B cell (primary cell): ENCODE data around the gene KCNIP1. TPM values are rescaled to one million over a fixed set of nuclear protein-coding genes. Genes with fewer than 3 reads are reported as not detected.

Experiments used
- ATAC-seq: fragments of 200-7000 bp; cut with Tn5 transposase; one replicate; pipeline ENCODE4 v1.10.0; 2021; ENCODE audit warnings: low read depth, mild to moderate bottlenecking, moderate number of reproducible peaks, moderate library complexity
- CTCF ChIA-PET: fragments of 350-600 bp; sonication (Branson Sonifier 250); formaldehyde crosslinking; loops from one replicate; lab custom pipeline; 2021; ENCODE audit warnings: antibody characterized with exemption, inconsistent platforms; lab: Charles Lee
- POLR2A ChIA-PET: fragments of 350-600 bp; sonication (Branson Sonifier 250); formaldehyde crosslinking; loops from one replicate; lab custom pipeline; 2021; ENCODE audit warnings: antibody characterized with exemption; lab: Charles Lee
- DNase-seq: peaks from one replicate; pipeline ENCODE4 v3.0.0; 2013
- H2AFZ ChIP-seq: 2 replicates; pipeline ENCODE4 v1.6.1; 2012; ENCODE audit warnings: mild to moderate bottlenecking, low read depth, low read length; ENCODE audit not compliant: insufficient read depth, poor library complexity, severe bottlenecking
- H3K27ac ChIP-seq, 2 donors: 1 replicate in 1 of 2; 2 replicates in 1 of 2; pipeline ENCODE4 v1.5.1; 2012 to 2013; ENCODE audit warnings: low read length in 2 of 2, mild to moderate bottlenecking in 2 of 2, moderate library complexity in 1 of 2
- H3K27me3 ChIP-seq, 4 experiments: fragments of 200-600 bp in 1 of 4; sonication (generic) in 1 of 4; replicated peaks in 1 of 4; 1 replicate in 2 of 4; 2 replicates in 2 of 4; pipeline versions ENCODE4 v1.6.1 to v1.7.0; 2013 to 2016; ENCODE audit warnings: low read length in 3 of 4, mild to moderate bottlenecking in 2 of 4, mixed read lengths in 1 of 4, moderate library complexity in 1 of 4; ENCODE audit not compliant: insufficient read depth in 4 of 4, control insufficient read depth in 3 of 4; ENCODE audit errors: control extremely low read depth in 1 of 4
- H3K36me3 ChIP-seq, 2 experiments: replicated peaks in 1 of 2; 1 replicate in 1 of 2; 2 replicates in 1 of 2; pipeline versions ENCODE4 v1.6.1 to v1.7.1; 2013; ENCODE audit warnings: low read length in 1 of 2; ENCODE audit not compliant: insufficient read depth in 2 of 2, control insufficient read depth in 1 of 2; ENCODE audit errors: control extremely low read depth in 1 of 2, extremely low read depth in 1 of 2
- H3K4me1 ChIP-seq, 2 donors: fragments of 200-600 bp in 1 of 2; sonication (generic) in 1 of 2; 1 replicate in 1 of 2; 2 replicates in 1 of 2; pipeline versions ENCODE4 v1.5.1 to v1.6.1; 2013 to 2017; ENCODE audit warnings: low read length in 2 of 2; ENCODE audit not compliant: control insufficient read depth in 2 of 2, insufficient read depth in 2 of 2
- H3K4me2 ChIP-seq: replicated peaks from 2 replicates; pipeline ENCODE3; 2012; ENCODE audit warnings: mild to moderate bottlenecking, low read depth, low read length; ENCODE audit not compliant: poor library complexity, severe bottlenecking
- H3K4me3 ChIP-seq, 5 experiments: fragments of 200-600 bp in 1 of 5; sonication (generic) in 1 of 5; 1 replicate in 3 of 5; 2 replicates in 2 of 5; pipeline versions ENCODE4 v1.5.1 to v1.7.0; 2011 to 2016; ENCODE audit warnings: low read length in 4 of 5, mild to moderate bottlenecking in 4 of 5, low read depth in 2 of 5, control low read depth in 1 of 5, moderate library complexity in 1 of 5; ENCODE audit not compliant: insufficient read depth in 1 of 5; ENCODE audit errors: control extremely low read depth in 1 of 5, extremely low read depth in 1 of 5
- H3K79me2 ChIP-seq: fragments of 200-600 bp; sonication (generic); one replicate; pipeline ENCODE4 v1.6.0; 2016; ENCODE audit warnings: low read length; ENCODE audit not compliant: control insufficient read depth, insufficient read depth
- H3K9ac ChIP-seq: fragments of 200-600 bp; sonication (generic); 2 replicates; pipeline ENCODE4 v1.6.1; 2017; ENCODE audit warnings: mild to moderate bottlenecking, low read length, moderate library complexity
- H3K9me3 ChIP-seq, 3 donors: one replicate each; pipeline versions ENCODE4 v1.6.1 to v1.7.1; 2013; ENCODE audit warnings: low read length in 2 of 3; ENCODE audit not compliant: control insufficient read depth in 2 of 3, insufficient read depth in 1 of 3; ENCODE audit errors: control extremely low read depth in 1 of 3
- H4K20me1 ChIP-seq: 2 replicates; pipeline ENCODE4 v1.6.0; 2012; ENCODE audit warnings: mild to moderate bottlenecking, low read length; ENCODE audit not compliant: insufficient read depth, control insufficient read depth, poor library complexity, severe bottlenecking
- H3K27ac Mint-ChIP-seq: one replicate; pipeline ENCODE4 v1.8.0; 2021; ENCODE audit warnings: mixed read lengths
- H3K27me3 Mint-ChIP-seq: one replicate; pipeline ENCODE4 v1.8.0; 2021; ENCODE audit warnings: mixed read lengths
- H3K4me1 Mint-ChIP-seq: one replicate; pipeline ENCODE4 v1.8.0; 2021; ENCODE audit warnings: mixed read lengths
- H3K4me3 Mint-ChIP-seq: one replicate; pipeline ENCODE4 v1.8.0; 2021; ENCODE audit warnings: mixed read lengths
- H3K9me3 Mint-ChIP-seq: one replicate; pipeline ENCODE4 v1.8.0; 2022; ENCODE audit warnings: mixed read lengths; ENCODE audit not compliant: insufficient read depth
- CTCF ChIP-seq: fragments of 200-600 bp; IDR thresholded peaks from one replicate; pipeline ENCODE4 v1.8.0; 2022; ENCODE audit warnings: antibody characterized with exemption, mild to moderate bottlenecking
- EZH2 ChIP-seq: IDR thresholded peaks from 2 replicates; pipeline ENCODE4 v1.6.1; 2012; ENCODE audit warnings: borderline replicate concordance, low read depth, mild to moderate bottlenecking, moderate library complexity, low read length; ENCODE audit not compliant: insufficient read depth, poor library complexity, severe bottlenecking
- WGBS: methylation state at CpG from one replicate; pipeline ENCODE4 v1.1.5; 2013; ENCODE audit warnings: missing lambda C conversion rate; ENCODE audit not compliant: insufficient coverage; 5-methylcytosine and 5-hydroxymethylcytosine counted together
- intact Hi-C: fragments of 100-400 bp; cut with micrococcal nuclease; formaldehyde crosslinking; loops from one replicate; pipeline ENCODE4 v1.10.0; 2022
- polyA plus RNA-seq: library from polyadenylated mRNA; depleted of rRNA; stranded (reverse); fragments of >200 nt; gene quantifications from 2 replicates; pipeline ENCODE4 v1.2.3, GENCODE V29; 2012
- total RNA-seq, 2 donors: library from RNA; stranded (reverse); fragments of 120-200 nt in 1 of 2; gene quantifications; 1 replicate in 1 of 2; 2 replicates in 1 of 2; pipeline versions ENCODE4 v1.2.3 to v1.2.4, GENCODE V29; 2013 to 2022

Gene KCNIP1
- total and polyA plus RNA-seq, 2 donors (not counting 1 experiment from before 2014, with no cell fraction given), result not detected

- intact Hi-C loops, result no loop called here
- H3K9me3 Mint-ChIP-seq, result no peaks in the 10 kb centered on the region
- no peak overlapping the region for H3K4me3 Mint-ChIP-seq
- no peaks in the 10 kb centered on the region for H4K20me1 ChIP-seq
- WGBS, result no CpG with 5 or more reads among the region's 1 CpG
- H3K9ac ChIP-seq, result no peak overlapping the region
- H3K4me1 ChIP-seq, result no peaks in the 10 kb centered on the region
- TF ChIP-seq EZH2, result no peak
- no peak for TF ChIP-seq CTCF
- ChIA-PET POLR2A (no interaction called here), CTCF (no interaction called here)
- H3K4me3 ChIP-seq, result no peak overlapping the region
- H3K79me2 ChIP-seq, result no peaks in the 10 kb centered on the region
- H3K36me3 ChIP-seq, result no peaks in the 10 kb centered on the region
- no peak for DNase-seq
- H3K9me3 ChIP-seq, result peaks cover 0 to 7% (median 0%) of the 10 kb centered on the region in 3 donors
- H3K4me2 ChIP-seq, result no peak overlapping the region
- H3K27ac ChIP-seq, result no peak overlapping the region
- peaks cover 14% of the 10 kb centered on the region for H3K27me3 Mint-ChIP-seq
- no peaks in the 10 kb centered on the region for H3K4me1 Mint-ChIP-seq
- no peak for ATAC-seq
- no peak overlapping the region for H2AFZ ChIP-seq
- no peak overlapping the region for H3K27ac Mint-ChIP-seq
- H3K27me3 ChIP-seq, result peaks cover 0 to 7% (median 0%) of the 10 kb centered on the region in 4 experiments
These were observed 25.9 kb upstream of the KCNIP1 start for GRCh38 chr5:170477906-170478305.

- Mint-ChIP-seq H3K4me1 (no peaks in the 10 kb centered on the region), H3K9me3 (no peaks in the 10 kb centered on the region), H3K27me3 (peaks cover 16% of the 10 kb centered on the region), H3K27ac (no peak overlapping the region), H3K4me3 (no peak overlapping the region)
- 94% methylated on average over 5 of the region's 6 CpGs for WGBS
- H3K9ac ChIP-seq, result no peak overlapping the region
- no peaks in the 10 kb centered on the region for H3K79me2 ChIP-seq
- no peaks in the 10 kb centered on the region for H3K36me3 ChIP-seq
- no peak overlapping the region for H3K4me2 ChIP-seq
- ChIA-PET POLR2A (no interaction called here), CTCF (no interaction called here)
- no peak for ATAC-seq
- peaks cover 0 to 7% (median 0%) of the 10 kb centered on the region in 3 donors for H3K9me3 ChIP-seq
- intact Hi-C loops, result no loop called here
- no peaks in the 10 kb centered on the region for H3K4me1 ChIP-seq
- H3K27me3 ChIP-seq, result peaks cover 0 to 7% (median 0%) of the 10 kb centered on the region in 4 experiments
- TF ChIP-seq CTCF, result no peak
- no peak for TF ChIP-seq EZH2
- no peak overlapping the region for H3K27ac ChIP-seq
- no peak overlapping the region for H2AFZ ChIP-seq
- no peak for DNase-seq
- no peaks in the 10 kb centered on the region for H4K20me1 ChIP-seq
- H3K4me3 ChIP-seq, result no peak overlapping the region
These were observed 25.5 kb upstream of the KCNIP1 start for GRCh38 chr5:170478306-170478705.
